Neural cell (in vitro differentiated cells): ENCODE measurements around the gene PCED1B. TPM values are rescaled to one million over a fixed set of nuclear protein-coding genes. Genes with fewer than 3 reads are reported as not detected.

ENCODE experiments used
- H2AFZ ChIP-seq: fragments of 200-600, 300-800 bp; sonication (generic), shearing (Covaris generic); 2 replicates; pipeline ENCODE4 v1.6.0; 2014; ENCODE audit warnings: low read depth, mild to moderate bottlenecking, antibody characterized with exemption, low read length, moderate library complexity
- H3F3A ChIP-seq: fragments of 200-600 bp; shearing (Covaris generic); 2 replicates; pipeline ENCODE4 v1.6.1; 2016; ENCODE audit warnings: mild to moderate bottlenecking, moderate library complexity, mixed read lengths, antibody characterized with exemption, low read length; ENCODE audit not compliant: insufficient read depth, poor library complexity, severe bottlenecking
- H3K27ac ChIP-seq: fragments of 200-600, 300-800 bp; sonication (generic), shearing (Covaris generic); 2 replicates; pipeline ENCODE4 v1.5.1; 2014; ENCODE audit warnings: mild to moderate bottlenecking, low read length, moderate library complexity
- H3K27me3 ChIP-seq: fragments of 300-800, 200-600 bp; sonication (generic), shearing (Covaris generic); 2 replicates; pipeline ENCODE4 v1.6.0; 2014; ENCODE audit warnings: mild to moderate bottlenecking, low read depth, low read length, moderate library complexity; ENCODE audit not compliant: insufficient read depth
- H3K36me3 ChIP-seq: fragments of 300-800, 200-600 bp; sonication (generic), shearing (Covaris generic); 2 replicates; pipeline ENCODE4 v1.5.1; 2014; ENCODE audit warnings: mild to moderate bottlenecking, antibody characterized with exemption, low read length, moderate library complexity; ENCODE audit not compliant: insufficient read depth
- H3K4me2 ChIP-seq: fragments of 300-800, 200-600 bp; sonication (generic), shearing (Covaris generic); 2 replicates; pipeline ENCODE4 v1.6.0; 2014; ENCODE audit warnings: mild to moderate bottlenecking, low read length
- H3K4me3 ChIP-seq: fragments of 300-800, 200-600 bp; sonication (generic), shearing (Covaris generic); 2 replicates; pipeline ENCODE4 v1.5.1; 2014; ENCODE audit warnings: mild to moderate bottlenecking, low read length, moderate library complexity
- H3K79me2 ChIP-seq: fragments of 200-600 bp; shearing (Covaris generic); replicated peaks from 2 replicates; pipeline ENCODE4 v1.6.0; 2014; ENCODE audit warnings: mild to moderate bottlenecking, low read length, moderate library complexity; ENCODE audit not compliant: insufficient read depth
- H3K9ac ChIP-seq: fragments of 300-800, 200-600 bp; sonication (generic), shearing (Covaris generic); 2 replicates; pipeline ENCODE4 v1.6.1; 2016; ENCODE audit warnings: mild to moderate bottlenecking, low read length, mixed read lengths
- H3K9me2 ChIP-seq: fragments of 200-600 bp; shearing (Covaris generic); 2 replicates; pipeline ENCODE4 v1.6.1; 2016; ENCODE audit warnings: mild to moderate bottlenecking, low read length, mixed read lengths; ENCODE audit not compliant: insufficient read depth
- H3K9me3 ChIP-seq: fragments of 200-600, 300-800 bp; sonication (generic), shearing (Covaris generic); 2 replicates; pipeline ENCODE4 v1.6.1; 2016; ENCODE audit warnings: mild to moderate bottlenecking, mixed run types, low read length, moderate library complexity, mixed read lengths
- H4K20me1 ChIP-seq: fragments of 200-600 bp; shearing (Covaris generic); 2 replicates; pipeline ENCODE4 v1.6.1; 2016; ENCODE audit warnings: mild to moderate bottlenecking, mixed run types; ENCODE audit not compliant: insufficient read depth
- EP300 ChIP-seq: fragments of 450-650 bp; conservative IDR thresholded peaks from 2 replicates; pipeline ENCODE4 v1.6.1; 2014; ENCODE audit warnings: antibody characterized with exemption, mild to moderate bottlenecking, moderate library complexity; ENCODE audit not compliant: poor library complexity, severe bottlenecking
- EZH2 ChIP-seq: fragments of 200-600, 300-800 bp; shearing (Covaris generic), sonication (generic); IDR thresholded peaks from 2 replicates; pipeline ENCODE4 v1.6.1; 2014; ENCODE audit warnings: antibody characterized with exemption, low read length, borderline replicate concordance, mild to moderate bottlenecking; ENCODE audit not compliant: insufficient read depth, poor library complexity, severe bottlenecking
- MXI1 ChIP-seq: fragments of 450-650 bp; conservative IDR thresholded peaks from 2 replicates; pipeline ENCODE4 v1.6.1; 2014; ENCODE audit warnings: antibody characterized with exemption, mild to moderate bottlenecking; ENCODE audit not compliant: poor library complexity, severe bottlenecking
- POLR2AphosphoS5 ChIP-seq: IDR thresholded peaks from 2 replicates; pipeline ENCODE4 v1.6.1; 2012
- REST ChIP-seq: IDR thresholded peaks from 2 replicates; pipeline ENCODE4 v1.6.1; 2012; ENCODE audit warnings: borderline replicate concordance
- SMC3 ChIP-seq: fragments of 450-650 bp; conservative IDR thresholded peaks from 2 replicates; pipeline ENCODE4 v1.6.1; 2014; ENCODE audit warnings: antibody characterized with exemption, mild to moderate bottlenecking, moderate library complexity; ENCODE audit not compliant: poor library complexity
- TAF1 ChIP-seq: IDR thresholded peaks from 2 replicates; pipeline ENCODE4 v1.6.1; 2012; ENCODE audit warnings: low read depth
- polyA plus RNA-seq: library from polyadenylated mRNA; depleted of rRNA; stranded (reverse); fragments of >200 nt; gene quantifications from 2 replicates; pipeline ENCODE4 v1.2.3, GENCODE V29; 2014

PCED1B gene
- polyA plus RNA-seq, 1 donor from 2014 or later: not detected

GRCh38 chr12:47269916-47270315 lies 190.5 kb downstream of the PCED1B start:
- H3K9ac ChIP-seq: no peak overlapping the region
- H4K20me1 ChIP-seq: no peaks in the 10 kb centered on the region
- H3K27ac ChIP-seq: no peak overlapping the region
- H3F3A ChIP-seq: no peaks in the 10 kb centered on the region
- no peak overlapping the region for H2AFZ ChIP-seq
- no peaks in the 10 kb centered on the region for H3K9me3 ChIP-seq
- no peaks in the 10 kb centered on the region for H3K79me2 ChIP-seq
- no peak overlapping the region for H3K4me3 ChIP-seq
- TF ChIP-seq EZH2 (no peak), MXI1 (no peak)
- no peaks in the 10 kb centered on the region for H3K9me2 ChIP-seq
- H3K4me2 ChIP-seq: no peak overlapping the region
- H3K36me3 ChIP-seq: no peaks in the 10 kb centered on the region
- H3K27me3 ChIP-seq: no peaks in the 10 kb centered on the region

GRCh38 chr12:47270782-47271664 lies 191.6 kb downstream of the PCED1B start:
- H3K36me3 ChIP-seq: no peaks in the 10 kb centered on the region
- H3K79me2 ChIP-seq: no peaks in the 10 kb centered on the region
- no peak overlapping the region for H3K4me3 ChIP-seq
- H3K27ac ChIP-seq: no peak overlapping the region
- no peaks in the 10 kb centered on the region for H3K27me3 ChIP-seq
- H3K9me3 ChIP-seq: no peaks in the 10 kb centered on the region
- H3K9me2 ChIP-seq: no peaks in the 10 kb centered on the region
- no peak overlapping the region for H3K4me2 ChIP-seq
- H3F3A ChIP-seq: no peaks in the 10 kb centered on the region
- no peak for TF ChIP-seq MXI1
- TF ChIP-seq POLR2AphosphoS5: no peak
- no peak for TF ChIP-seq TAF1
- TF ChIP-seq EP300: no peak
- no peaks in the 10 kb centered on the region for H4K20me1 ChIP-seq
- H2AFZ ChIP-seq: no peak overlapping the region
- H3K9ac ChIP-seq: no peak overlapping the region

- H3K27ac ChIP-seq: no peak overlapping the region
- no peak overlapping the region for H3K4me3 ChIP-seq
- H4K20me1 ChIP-seq: no peaks in the 10 kb centered on the region
- H3K27me3 ChIP-seq: no peaks in the 10 kb centered on the region
- no peaks in the 10 kb centered on the region for H3K79me2 ChIP-seq
- TF ChIP-seq EZH2 (no peak), MXI1 (no peak), TAF1 (no peak), SMC3 (no peak)
- H3K36me3 ChIP-seq: no peaks in the 10 kb centered on the region
- H2AFZ ChIP-seq: no peak overlapping the region
- H3K9me3 ChIP-seq: no peaks in the 10 kb centered on the region
- H3K9ac ChIP-seq: no peak overlapping the region
- H3F3A ChIP-seq: no peaks in the 10 kb centered on the region
- H3K4me2 ChIP-seq: no peak overlapping the region
- no peaks in the 10 kb centered on the region for H3K9me2 ChIP-seq
Measured at GRCh38 chr12:47271800-47272239, 192.4 kb downstream of the PCED1B start.

- Histone ChIP-seq H3K9me3 (no peaks in the 10 kb centered on the region), H3K4me2 (no peak overlapping the region), H4K20me1 (no peaks in the 10 kb centered on the region)
Measured at GRCh38 chr12:47272412-47273190, 193.2 kb downstream of the PCED1B start.

More at GRCh38 chr12:47272412-47273190, 193.2 kb downstream of the PCED1B start:
- no peak for TF ChIP-seq REST
- TF ChIP-seq EP300: no peak
- TF ChIP-seq SMC3: no peak
- no peak for TF ChIP-seq TAF1
- no peak for TF ChIP-seq POLR2AphosphoS5
- no peak overlapping the region for H3K27ac ChIP-seq
- H3K79me2 ChIP-seq: no peaks in the 10 kb centered on the region
- H3K36me3 ChIP-seq: no peaks in the 10 kb centered on the region
- no peaks in the 10 kb centered on the region for H3K27me3 ChIP-seq
- H3K9ac ChIP-seq: no peak overlapping the region
- H3F3A ChIP-seq: no peaks in the 10 kb centered on the region
- no peaks in the 10 kb centered on the region for H3K9me2 ChIP-seq
- no peak overlapping the region for H2AFZ ChIP-seq
- no peak overlapping the region for H3K4me3 ChIP-seq
